Stimulated activated CD4-positive, alpha-beta T cell treated with anti-CD3 and anti-CD28 coated beads, Interleukin-15, amount 100 ng/mL, for 1 hour (primary cell): ENCODE results near the gene CHMP6.
A peak's percentile ranks its signal among the peaks of the same experiment; 100 is the strongest.
"Not testable (repeated sequence)": the region's sequence is repeated elsewhere in the genome, so short reads cannot be mapped to it uniquely, and the experiment has no call there.

Experiments
- DNase-seq, 2 donors: peaks; one replicate each; pipeline ENCODE4 v3.0.0-alpha.2; 2020; ENCODE audit warnings: low read depth in 1 of 2, low spot score in 1 of 2

The CHMP6 gene

GRCh38 chr17:81029859-81030258 lies 38.2 kb downstream of the CHMP6 start:
- DNase-seq = no peak

DNA sequence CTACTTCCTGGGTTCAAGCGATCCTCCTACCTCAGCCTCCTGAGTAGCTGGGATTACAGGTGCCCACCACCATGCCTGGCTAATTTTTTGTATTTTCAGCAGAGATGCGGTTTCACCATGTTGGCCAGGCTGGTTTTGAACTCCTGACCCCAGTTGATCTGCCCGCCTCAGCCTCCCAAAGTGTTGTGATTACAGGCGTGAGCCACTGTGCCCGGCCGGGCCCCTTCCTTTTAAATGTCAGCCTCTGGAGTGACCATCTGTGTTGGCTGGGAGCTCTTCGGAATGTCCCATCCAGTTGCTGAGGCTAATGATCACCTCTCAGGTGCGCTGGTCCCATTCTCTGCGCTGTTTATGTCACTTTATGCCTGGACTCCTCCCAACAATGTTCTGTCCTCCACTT lies 38.7 kb downstream of the CHMP6 start:
- not testable (repeated sequence) for DNase-seq

GRCh38 chr17:81030741-81031565 lies 39.3 kb downstream of the CHMP6 start:
- no peak for DNase-seq

GRCh38 chr17:81031566-81032550 lies 40.2 kb downstream of the CHMP6 start:
- DNase-seq = no peak

GRCh38 chr17:81032641-81033480 lies 41.2 kb downstream of the CHMP6 start:
- DNase-seq = no peak

DNA sequence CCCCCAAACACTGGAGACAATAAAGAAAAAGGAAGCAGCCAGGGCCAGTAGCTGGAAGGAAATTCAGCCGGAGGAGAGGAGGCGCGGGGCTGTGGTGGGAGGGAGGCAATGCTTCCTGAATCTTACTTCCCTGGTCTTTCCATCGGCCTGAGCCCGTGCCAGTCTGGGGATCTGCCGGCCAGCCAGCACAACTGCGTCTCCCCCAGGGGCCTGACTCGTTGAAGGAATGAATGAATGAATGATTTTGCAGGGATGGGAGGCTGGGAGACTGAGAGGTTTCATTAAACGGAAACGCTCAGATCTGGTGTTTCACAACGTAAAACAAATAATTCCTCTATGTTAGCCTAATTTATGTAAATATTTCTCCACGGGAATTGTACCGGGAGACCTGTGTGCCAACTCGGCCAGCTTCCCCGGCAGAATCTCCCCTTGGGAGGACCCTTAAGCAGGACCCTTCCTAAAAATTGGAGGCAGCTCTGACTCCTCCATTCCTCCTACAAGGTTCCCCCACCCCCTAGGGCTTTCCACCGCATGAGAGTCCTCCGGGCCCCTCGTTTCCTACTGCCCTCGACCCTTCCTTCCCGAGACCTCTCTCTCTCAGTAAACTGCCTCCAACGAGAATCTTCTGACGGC lies 42.0 kb downstream of the CHMP6 start:
- no peak for DNase-seq

DNA sequence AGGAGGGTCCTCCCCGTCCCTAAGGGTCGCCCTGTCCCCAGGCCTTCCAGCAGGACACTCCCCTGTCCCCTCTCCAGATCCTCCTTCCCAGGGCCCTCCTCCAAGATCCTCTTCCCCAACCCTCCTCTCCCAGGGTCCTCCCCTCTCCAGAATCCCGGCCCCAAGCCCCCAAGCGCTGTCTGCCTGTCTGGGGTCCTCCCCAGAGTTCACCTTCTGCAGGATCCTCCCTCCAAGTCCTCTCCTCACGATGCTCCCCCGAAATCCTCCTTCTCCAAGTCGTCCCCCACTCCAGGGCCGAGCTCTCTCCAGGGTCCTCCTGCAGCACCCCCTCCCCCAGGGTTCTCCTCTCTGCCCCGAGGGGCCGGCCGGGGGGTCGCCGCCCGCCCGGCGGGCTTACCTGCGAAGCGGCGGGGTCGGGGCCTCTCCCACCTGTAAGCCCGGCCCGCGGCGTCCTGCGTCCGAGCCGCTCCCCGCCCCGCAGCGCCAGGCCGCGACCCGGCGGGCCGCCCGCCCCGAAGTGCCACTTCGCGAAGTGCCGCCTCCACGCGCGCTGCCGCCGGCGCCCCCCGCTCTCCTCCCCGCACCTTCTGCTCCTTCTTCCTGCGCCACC lies 42.6 kb downstream of the CHMP6 start:
- DNase-seq = no peak

DNA sequence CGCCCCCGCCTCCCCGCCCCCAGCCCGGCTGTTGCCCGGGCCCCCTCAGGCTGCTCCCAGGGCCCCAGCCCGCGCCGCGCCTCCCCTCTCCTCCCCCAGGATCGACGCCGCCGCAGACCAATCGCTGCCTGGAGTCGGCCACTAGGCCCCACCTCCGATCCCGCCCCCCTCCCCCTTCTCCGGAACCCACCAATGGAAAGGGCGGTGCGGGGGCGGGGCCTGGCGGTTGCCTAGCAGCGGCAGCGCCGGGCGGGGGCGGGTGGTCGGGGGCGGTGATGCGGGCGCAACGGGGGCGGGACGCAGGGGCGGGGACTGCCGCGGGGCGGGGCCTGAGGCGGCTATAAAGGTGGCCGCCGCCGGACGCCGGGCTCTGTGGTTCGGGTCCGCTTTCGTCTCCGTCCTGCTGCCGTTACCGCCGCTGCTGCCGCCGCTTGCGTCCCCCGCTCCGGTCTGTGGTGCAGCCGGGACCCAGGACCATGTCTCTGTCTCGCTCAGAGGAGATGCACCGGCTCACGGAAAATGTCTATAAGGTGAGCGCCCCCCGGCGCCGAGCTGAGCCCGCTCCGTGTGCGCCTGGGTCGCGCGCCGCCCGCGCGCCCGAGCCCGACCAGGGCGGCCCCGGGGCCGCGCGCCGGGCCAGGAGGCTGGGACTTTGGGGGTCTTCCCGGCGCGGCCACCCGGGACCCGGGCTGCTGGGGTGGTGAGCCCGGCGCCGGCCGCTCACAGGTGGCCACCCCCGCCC lies 43.3 kb downstream of the CHMP6 start, which contains the start of gene BAIAP2:
Gene BAIAP2 (plus strand): TSS at position 373 of the 742 bp plus-strand sequence. CDS start 104 bp downstream, at position 477.
- peak; percentile 97 to 99 for DNase-seq

DNA sequence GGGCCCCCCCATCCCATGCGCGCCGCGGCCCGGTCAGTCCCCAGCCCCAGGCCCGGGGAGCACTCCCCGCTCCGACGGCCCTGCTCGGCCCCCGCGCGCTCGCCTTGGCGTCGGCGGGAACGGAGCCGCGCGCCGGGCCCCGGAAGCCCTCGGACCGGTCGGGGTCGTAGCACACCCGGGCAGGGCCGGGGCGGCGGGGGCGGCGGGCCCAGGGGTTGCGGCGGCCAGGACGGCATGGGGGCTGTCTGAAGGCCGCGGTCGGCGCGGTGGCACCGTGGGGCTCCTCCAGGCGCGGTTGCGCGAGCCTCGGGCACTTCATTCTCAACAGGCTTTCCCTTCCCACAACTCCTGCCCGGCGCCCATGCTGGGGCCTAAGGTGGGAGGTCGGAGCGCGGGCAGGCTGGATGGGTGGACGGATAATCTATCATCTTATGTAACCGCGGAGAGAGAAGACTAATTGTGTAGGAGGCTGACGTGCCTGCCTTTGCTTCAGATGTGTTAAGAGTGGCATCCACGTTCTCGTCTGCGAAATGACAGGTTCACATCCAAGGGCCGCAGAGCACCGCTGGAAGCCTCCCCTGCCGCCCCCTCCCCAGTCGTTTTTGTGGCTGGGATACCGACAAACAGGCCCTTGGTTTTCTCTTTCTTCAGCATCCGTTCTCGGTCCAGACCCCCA lies 44.0 kb downstream of the CHMP6 start:
- no peak for DNase-seq

- no peak for DNase-seq
Observed at GRCh38 chr17:81036197-81036941, 44.7 kb downstream of the CHMP6 start.

- DNase-seq = no peak
Observed at GRCh38 chr17:81037026-81037797, 45.6 kb downstream of the CHMP6 start.

DNA sequence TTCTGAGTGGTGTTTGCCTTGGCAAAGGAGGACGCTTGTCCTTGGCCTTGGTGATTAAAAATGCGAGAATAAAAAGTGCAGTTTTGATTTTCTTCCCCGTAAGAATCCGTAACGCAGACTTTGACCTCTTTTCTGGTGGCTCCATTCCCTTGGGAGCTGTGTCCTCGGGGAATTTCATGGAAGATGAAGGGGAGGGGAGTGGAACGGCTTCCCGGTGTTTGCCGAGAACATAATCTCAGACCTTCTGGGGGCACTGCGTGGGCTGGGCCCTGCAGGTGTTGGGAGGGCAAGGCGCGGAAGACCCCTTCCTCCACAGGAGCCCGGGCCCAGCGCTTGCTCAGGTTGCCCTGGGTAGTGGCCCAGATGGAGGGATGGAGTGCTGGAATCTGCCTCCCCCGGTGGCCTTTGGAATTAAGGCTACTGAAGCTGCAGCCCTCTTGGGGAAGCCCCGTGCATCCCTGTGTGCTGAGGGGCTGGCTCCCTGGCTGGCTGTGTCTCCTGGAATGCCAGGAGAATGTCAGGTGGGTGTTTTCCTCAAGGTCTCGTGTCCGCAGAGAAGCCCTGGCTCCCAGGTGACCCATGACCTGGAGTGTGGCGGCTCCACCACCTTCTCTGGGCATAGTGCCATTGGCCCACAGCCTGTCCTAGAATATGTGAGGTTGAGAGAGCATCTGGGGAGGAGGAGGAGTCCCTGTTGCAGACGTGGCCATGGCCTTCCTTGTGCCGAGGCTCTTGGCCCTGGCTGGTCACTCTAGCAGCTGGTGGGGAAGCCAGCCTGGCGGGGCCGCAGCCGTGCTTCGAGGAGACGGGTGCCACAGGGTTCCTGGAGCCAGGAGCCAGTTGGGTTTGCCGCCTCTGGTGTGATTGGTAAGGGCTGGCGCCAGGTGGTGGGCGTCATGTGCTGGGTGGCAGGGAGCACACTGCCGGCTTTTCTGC lies 46.4 kb downstream of the CHMP6 start:
- DNase-seq = no peak

DNA sequence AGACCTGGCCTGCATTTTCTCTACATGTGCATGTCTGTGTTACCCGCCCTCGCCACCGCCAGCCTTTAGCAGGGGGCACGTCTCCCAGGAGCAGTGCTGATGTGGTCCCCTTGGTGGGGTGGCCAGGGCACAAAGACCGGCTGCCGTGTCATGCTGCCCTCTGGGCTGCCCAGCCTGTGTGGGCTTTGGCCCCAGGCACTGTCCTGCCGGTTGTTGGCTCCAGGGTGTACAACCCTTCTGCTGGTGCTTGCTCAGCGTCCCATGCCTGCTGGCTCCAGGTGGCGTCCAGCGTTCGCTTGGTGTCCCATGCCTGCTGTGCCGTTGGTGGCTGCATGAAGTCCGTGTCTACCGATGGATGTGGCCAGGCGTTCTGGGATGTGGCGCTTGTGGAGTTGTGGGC lies 47.5 kb downstream of the CHMP6 start:
- DNase-seq = no peak

DNA sequence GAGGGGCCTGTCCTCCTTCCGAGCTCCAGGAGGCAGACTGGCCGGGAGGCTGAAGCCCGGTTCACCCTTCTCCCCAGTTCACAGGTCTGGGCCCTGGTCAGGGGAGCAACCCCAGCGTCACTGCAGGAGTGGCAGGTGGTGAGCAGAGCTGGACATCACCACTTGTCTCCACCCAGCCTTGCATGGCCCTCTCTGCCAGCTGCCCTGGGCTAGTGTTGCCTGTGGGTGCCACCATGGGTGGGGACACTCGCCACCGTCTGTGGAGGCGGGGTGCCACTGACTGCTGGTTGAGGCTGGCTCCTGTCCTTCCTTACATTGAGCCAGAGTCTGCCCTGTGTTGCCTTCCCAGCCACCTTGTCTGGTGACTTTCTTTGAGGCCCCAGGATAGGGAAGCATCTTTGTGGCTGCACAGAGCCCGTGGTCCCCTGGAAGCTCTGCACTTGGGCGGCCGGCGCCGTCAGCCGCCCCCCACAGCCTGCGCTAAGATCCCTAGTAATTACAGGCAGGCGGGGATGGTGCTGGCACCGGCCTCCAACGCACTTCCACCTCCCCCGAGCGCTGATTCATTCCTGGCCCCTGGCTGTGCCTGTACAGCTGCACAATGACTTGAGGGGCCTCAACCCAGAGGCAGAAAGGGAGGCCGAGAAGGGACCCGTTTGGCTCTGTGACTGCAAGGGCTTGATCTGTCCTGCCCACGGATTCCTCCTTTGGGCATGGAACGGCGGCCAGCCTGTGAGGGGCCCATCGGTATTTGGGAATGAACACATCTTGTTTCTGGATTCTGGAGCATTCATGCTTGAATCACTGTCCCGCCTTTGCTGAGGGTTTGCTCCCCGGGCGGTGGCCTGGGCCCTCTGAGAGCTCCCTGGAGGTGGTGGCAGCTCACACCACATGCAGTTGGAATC lies 48.5 kb downstream of the CHMP6 start:
- no peak for DNase-seq

DNA sequence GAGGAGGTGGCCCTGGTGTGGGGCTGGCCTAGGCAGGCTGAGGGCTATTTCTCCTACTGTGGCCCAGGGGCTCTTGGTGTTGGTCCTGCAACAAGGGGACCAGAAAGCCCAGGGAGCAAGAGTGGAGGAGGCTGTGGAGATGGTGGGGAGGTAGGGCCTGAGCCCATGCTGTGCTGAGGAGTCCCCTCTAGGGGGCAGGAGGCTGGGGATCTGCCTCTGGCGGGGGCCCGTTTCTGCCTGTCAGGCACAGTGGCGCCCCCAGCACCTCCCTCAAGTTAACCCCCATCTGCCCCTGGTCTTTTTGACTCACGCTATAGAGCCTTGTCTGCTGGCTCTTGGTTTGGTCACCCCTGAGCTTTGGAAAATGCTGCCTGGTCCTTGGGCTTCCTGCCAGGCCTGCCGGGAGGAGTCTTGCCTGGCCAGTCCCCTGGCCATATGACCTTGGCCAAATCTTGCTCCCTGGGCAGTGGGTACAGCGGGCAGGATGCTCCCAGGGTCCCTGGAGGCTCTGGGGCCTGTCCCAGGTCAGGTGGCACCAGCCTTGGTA lies 49.2 kb downstream of the CHMP6 start:
- DNase-seq = no peak
